Nephron (organoid): ENCODE results near the gene DAB1.
A peak's percentile ranks its signal among the peaks of the same experiment; 100 is the strongest.

Experiments used
- H3K27ac Mint-ChIP-seq, 3 experiments: 2 replicates each; pipeline ENCODE4 v1.8.0; 2020; ENCODE audit warnings: mixed read lengths in 3 of 3, mild to moderate bottlenecking in 2 of 3, moderate library complexity in 1 of 3
- H3K27me3 Mint-ChIP-seq: 2 replicates; pipeline ENCODE4 v1.8.0; 2021; ENCODE audit warnings: low read depth, mild to moderate bottlenecking, moderate library complexity, mixed read lengths
- H3K36me3 Mint-ChIP-seq: 2 replicates; pipeline ENCODE4 v1.8.0; 2020; ENCODE audit warnings: low read depth, mixed read lengths
- H3K4me1 Mint-ChIP-seq: 2 replicates; pipeline ENCODE4 v1.8.0; 2020; ENCODE audit warnings: mixed read lengths
- H3K4me3 Mint-ChIP-seq, 3 experiments: 2 replicates each; pipeline ENCODE4 v1.8.0; 2020; ENCODE audit warnings: mild to moderate bottlenecking in 3 of 3, mixed read lengths in 3 of 3, moderate library complexity in 2 of 3
- H3K9me3 Mint-ChIP-seq: 2 replicates; pipeline ENCODE4 v1.8.0; 2020; ENCODE audit warnings: mixed read lengths
- CTCF ChIP-seq, 3 experiments: fragments of 200-600 bp; sonication (generic); IDR thresholded peaks; one replicate each; pipeline ENCODE4 v1.5.0; 2021; ENCODE audit warnings: antibody characterized with exemption in 3 of 3; ENCODE audit not compliant: unreplicated experiment in 3 of 3

DAB1 gene

DNA sequence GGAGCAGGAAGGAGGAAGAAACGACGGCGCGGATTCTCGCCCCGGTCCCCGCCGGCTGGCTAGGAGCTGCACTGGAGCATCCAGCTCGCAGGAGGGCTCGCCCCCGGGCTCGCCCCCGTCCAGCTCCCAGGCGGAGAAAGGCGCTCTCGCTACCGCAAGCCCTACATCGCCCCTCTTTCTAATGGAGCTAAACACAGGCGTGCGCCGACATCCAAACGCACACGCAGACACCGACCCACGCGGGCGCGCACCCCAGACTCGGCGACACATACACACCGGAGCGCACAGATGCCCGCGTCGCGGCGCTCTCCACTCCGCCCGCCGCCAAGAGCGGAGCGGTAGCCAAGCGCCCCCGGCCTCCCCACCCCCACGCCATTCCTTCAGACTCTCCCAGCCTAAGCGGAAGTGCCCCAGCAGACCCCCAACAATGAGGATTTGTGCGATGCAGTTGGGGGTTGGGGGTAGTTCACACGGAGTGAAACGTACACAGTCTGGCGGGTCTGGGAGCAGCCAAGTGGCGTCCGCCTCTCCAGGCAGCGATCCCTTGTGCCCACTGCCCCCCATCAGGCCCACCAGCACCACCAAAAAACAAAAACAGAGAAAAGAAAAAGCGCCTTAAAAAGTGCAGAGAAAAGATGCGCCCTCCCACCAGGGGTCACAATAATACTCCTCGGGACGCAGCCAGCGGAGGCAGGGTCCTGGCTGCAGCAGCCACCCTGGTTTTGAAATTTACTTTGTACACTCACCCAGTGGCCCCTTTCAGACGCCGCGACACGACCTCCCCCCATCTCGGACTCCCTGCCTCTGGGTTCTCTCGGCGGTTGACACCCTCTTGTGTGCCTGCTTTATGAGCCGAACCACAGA lies 1.4 kb downstream of the DAB1 start:
- no peak for TF ChIP-seq CTCF (IDR thresholded peaks at IDR 0.05; ENCODE audit: unreplicated experiment in 3 of 3)
- Mint-ChIP-seq H3K9me3 (no peaks in the 10 kb centered on the region), H3K27ac (peak overlapping the region in 1 of 3 experiments; percentile 71), H3K27me3 (peaks cover 92% of the 10 kb centered on the region), H3K36me3 (no peaks in the 10 kb centered on the region), H3K4me3 (peak overlapping the region; percentile 85 to 88 (median 87)), H3K4me1 (peaks cover 26% of the 10 kb centered on the region)

- peaks cover 91% of the 10 kb centered on the region for H3K27me3 Mint-ChIP-seq
- no peak overlapping the region for H3K27ac Mint-ChIP-seq
- no peak for TF ChIP-seq CTCF (IDR thresholded peaks at IDR 0.05; ENCODE audit: unreplicated experiment in 3 of 3)
- H3K4me1 Mint-ChIP-seq = peaks cover 26% of the 10 kb centered on the region
- H3K4me3 Mint-ChIP-seq = peak overlapping the region; percentile 85 to 88 (median 87)
- H3K36me3 Mint-ChIP-seq = no peaks in the 10 kb centered on the region
- H3K9me3 Mint-ChIP-seq = no peaks in the 10 kb centered on the region
These were observed 2.1 kb downstream of the DAB1 start for GRCh38 chr1:57421806-57422205.

DNA sequence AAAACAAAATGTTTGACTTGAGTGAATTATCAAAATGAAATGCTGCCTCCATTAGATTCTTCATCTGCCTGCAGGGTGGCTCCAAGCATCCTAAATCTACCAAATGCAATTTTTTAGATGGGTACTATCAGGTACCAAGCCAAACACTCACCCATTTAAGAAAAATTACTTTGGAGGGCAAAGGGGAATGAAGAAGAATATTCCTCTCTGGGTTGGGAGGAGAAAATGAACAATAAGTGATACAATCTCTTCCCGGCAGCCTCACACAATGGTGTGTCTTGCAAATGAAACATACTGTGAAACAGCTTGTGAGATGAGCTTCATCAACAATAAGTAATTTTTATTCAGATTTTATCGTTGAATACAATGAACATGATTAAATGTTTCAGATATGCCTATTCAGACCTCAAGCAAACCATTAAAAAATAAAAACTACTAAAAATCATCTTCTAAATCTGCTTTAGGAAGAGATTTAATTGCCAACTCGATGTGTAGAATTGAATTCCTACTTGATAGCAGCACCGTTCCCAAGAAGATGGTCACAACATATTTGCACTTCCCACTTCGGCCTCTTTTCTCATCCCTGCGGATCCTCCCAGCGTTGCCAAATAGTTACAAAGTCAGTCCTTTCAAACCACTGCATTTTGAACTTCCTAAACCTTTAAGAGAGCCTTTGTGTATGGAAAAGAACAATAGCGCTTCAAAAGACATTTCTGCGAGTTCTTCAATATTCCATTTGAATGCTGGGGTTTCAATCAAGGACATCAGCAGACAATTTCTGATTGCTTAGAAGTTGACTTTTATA lies 2.7 kb downstream of the DAB1 start:
- no peak for TF ChIP-seq CTCF (IDR thresholded peaks at IDR 0.05; ENCODE audit: unreplicated experiment in 3 of 3)
- H3K4me1 Mint-ChIP-seq = peaks cover 26% of the 10 kb centered on the region
- H3K27me3 Mint-ChIP-seq = peaks cover 87% of the 10 kb centered on the region

GRCh38 chr1:57418971-57419370 lies 4.9 kb downstream of the DAB1 start:
- Mint-ChIP-seq H3K27me3 (peaks cover 71% of the 10 kb centered on the region), H3K4me3 (no peak overlapping the region), H3K27ac (no peak overlapping the region), H3K9me3 (no peaks in the 10 kb centered on the region), H3K36me3 (no peaks in the 10 kb centered on the region), H3K4me1 (peaks cover 14% of the 10 kb centered on the region)
- no peak for TF ChIP-seq CTCF (IDR thresholded peaks at IDR 0.05; ENCODE audit: unreplicated experiment in 3 of 3)

More for the DNA sequence above, 2.7 kb downstream of the DAB1 start:
- Mint-ChIP-seq H3K36me3 (no peaks in the 10 kb centered on the region), H3K9me3 (no peaks in the 10 kb centered on the region), H3K4me3 (peak overlapping the region; percentile 51 to 87 (median 85)), H3K27ac (no peak overlapping the region)

- peaks cover 11% of the 10 kb centered on the region for H3K27me3 Mint-ChIP-seq
- no peak overlapping the region for H3K4me3 Mint-ChIP-seq
- no peak overlapping the region for H3K27ac Mint-ChIP-seq
- H3K9me3 Mint-ChIP-seq = peaks cover 16% of the 10 kb centered on the region
- TF ChIP-seq CTCF (IDR thresholded peaks at IDR 0.05; ENCODE audit: unreplicated experiment in 3 of 3) = no peak
- H3K36me3 Mint-ChIP-seq = peaks cover 4% of the 10 kb centered on the region
- no peaks in the 10 kb centered on the region for H3K4me1 Mint-ChIP-seq
These were observed 12.6 kb downstream of the DAB1 start for GRCh38 chr1:57411262-57411661.
